HCT116 (cell line): ENCODE data around the gene VANGL2. TPM values are rescaled to one million over a fixed set of nuclear protein-coding genes. Genes with fewer than 3 reads are reported as not detected.

Experiments used
- ATAC-seq: fragments of 200-7000 bp; cut with Tn5 transposase; 2 replicates; pipeline ENCODE4 v1.9.1; 2020; ENCODE audit warnings: mild to moderate bottlenecking, moderate library complexity
- BruUV-seq: library from RNA; stranded (reverse); fragments of 400-500 nt; replicated peaks from 2 replicates; lab custom pipeline; 2021; lab: Mats Ljungman, UMichigan
- CTCF ChIA-PET: fragments of 300-600 bp; sonication (Branson Sonifier 250); formaldehyde crosslinking; loops from one replicate; lab custom pipeline; 2021; ENCODE audit warnings: antibody characterized with exemption; lab: Charles Lee
- POLR2A ChIA-PET: fragments of 300-600, 350-600 bp; sonication (Branson Sonifier 250); formaldehyde crosslinking; loops from one replicate; lab custom pipeline; 2021; ENCODE audit warnings: antibody characterized with exemption; lab: Charles Lee
- RAD21 ChIA-PET, 2 experiments: fragments of 300-600 bp; sonication (Branson Sonifier 250); formaldehyde crosslinking; loops; one replicate each; lab custom pipeline; 2023; ENCODE audit warnings: low total read pairs in 2 of 2; ENCODE audit not compliant: uncharacterized antibody in 2 of 2, unreplicated experiment in 2 of 2, low non-redundant PET in 1 of 2; lab: Charles Lee
- DNase-seq: peaks from one replicate; pipeline ENCODE4 v3.0.0-alpha.2; 2010; ENCODE audit warnings: low read depth, low spot score
- H2AFZ ChIP-seq: fragments of 200-600 bp; shearing (Covaris generic), sonication (generic); 2 replicates; pipeline ENCODE4 v1.6.1; 2017; ENCODE audit warnings: low read depth, mixed run types, mixed read lengths, antibody characterized with exemption, low read length; ENCODE audit not compliant: poor library complexity, severe bottlenecking
- H3K27ac ChIP-seq: 2 replicates; pipeline ENCODE4 v1.5.1; 2012; ENCODE audit warnings: low read depth, low read length
- H3K27me3 ChIP-seq: fragments of 200-600 bp; sonication (generic); 2 replicates; pipeline ENCODE4 v1.6.1; 2016; ENCODE audit warnings: mixed run types, low read length, mixed read lengths; ENCODE audit not compliant: insufficient read depth
- H3K36me3 ChIP-seq, 2 experiments: fragments of 200-500 bp in 1 of 2; fragments of 200-600 bp in 1 of 2; sonication (Bioruptor generic) in 1 of 2; sonication (generic) in 1 of 2; 2 replicates each; pipeline versions ENCODE4 v1.5.1 to v1.6.1; 2014 to 2016; ENCODE audit warnings: low read length in 2 of 2, inconsistent platforms in 1 of 2, mixed read lengths in 1 of 2, mixed run types in 1 of 2; ENCODE audit not compliant: insufficient read depth in 2 of 2, control insufficient read depth in 1 of 2
- H3K4me1 ChIP-seq, 2 experiments: fragments of 200-600 bp in 1 of 2; sonication (generic) in 1 of 2; 2 replicates each; pipeline versions ENCODE4 v1.5.1 to v1.6.1; 2012 to 2017; ENCODE audit warnings: low read length in 2 of 2, inconsistent platforms in 1 of 2, mild to moderate bottlenecking in 1 of 2, mixed read lengths in 1 of 2, mixed run types in 1 of 2, moderate library complexity in 1 of 2; ENCODE audit not compliant: insufficient read depth in 2 of 2, control insufficient read depth in 1 of 2
- H3K4me2 ChIP-seq: fragments of 200-600 bp; sonication (generic); 2 replicates; pipeline ENCODE4 v1.6.1; 2017; ENCODE audit warnings: mixed run types, low read length, mixed read lengths
- H3K4me3 ChIP-seq, 2 experiments: fragments of 200-600 bp in 1 of 2; sonication (generic) in 1 of 2; replicated peaks in 1 of 2; 2 replicates each; pipeline ENCODE4 v1.5.1; 2011 to 2016; ENCODE audit warnings: low read length in 2 of 2, control low read depth in 1 of 2, low read depth in 1 of 2, mild to moderate bottlenecking in 1 of 2, mixed read lengths in 1 of 2, mixed run types in 1 of 2
- H3K79me2 ChIP-seq: fragments of 200-600 bp; sonication (generic); 2 replicates; pipeline ENCODE4 v1.6.1; 2017; ENCODE audit warnings: mild to moderate bottlenecking, mixed run types, low read length, moderate library complexity, mixed read lengths; ENCODE audit not compliant: insufficient read depth
- H3K9ac ChIP-seq: fragments of 200-600 bp; sonication (generic); 2 replicates; pipeline ENCODE4 v1.6.1; 2016; ENCODE audit warnings: low read length, mixed read lengths
- H3K9me2 ChIP-seq: fragments of 200-600 bp; sonication (generic), shearing (Covaris generic); 2 replicates; pipeline ENCODE4 v1.6.1; 2017; ENCODE audit warnings: mixed run types, mild to moderate bottlenecking, moderate library complexity; ENCODE audit not compliant: insufficient read depth
- H3K9me3 ChIP-seq, 2 experiments: fragments of 200-500 bp in 1 of 2; fragments of 200-600 bp in 1 of 2; sonication (Bioruptor generic) in 1 of 2; sonication (generic) in 1 of 2; 2 replicates each; pipeline ENCODE4 v1.6.1; 2014 to 2017; ENCODE audit warnings: low read length in 2 of 2, mixed read lengths in 2 of 2, inconsistent platforms in 1 of 2, low read depth in 1 of 2, mild to moderate bottlenecking in 1 of 2, mixed run types in 1 of 2, moderate library complexity in 1 of 2; ENCODE audit not compliant: control insufficient read depth in 1 of 2, insufficient read depth in 1 of 2
- H4K20me1 ChIP-seq: fragments of 200-600 bp; sonication (generic), shearing (Covaris generic); 2 replicates; pipeline ENCODE4 v1.6.1; 2017; ENCODE audit warnings: mixed run types, mild to moderate bottlenecking, moderate library complexity; ENCODE audit not compliant: insufficient read depth
- CEBPB ChIP-seq: IDR thresholded peaks from 2 replicates; pipeline ENCODE4 v1.6.1; 2012; ENCODE audit warnings: low read depth
- EGR1 ChIP-seq: IDR thresholded peaks from 2 replicates; pipeline ENCODE4 v1.6.1; 2012; ENCODE audit warnings: low read depth
- ELF1 ChIP-seq: IDR thresholded peaks from 2 replicates; pipeline ENCODE4 v1.6.1; 2012; ENCODE audit warnings: low read depth, borderline replicate concordance
- EZH2 ChIP-seq: fragments of 200-600 bp; sonication (generic); IDR thresholded peaks from 2 replicates; pipeline ENCODE4 v1.6.1; 2017; ENCODE audit warnings: antibody characterized with exemption, mixed run types
- EZH2phosphoT487 ChIP-seq: fragments of 200-600 bp; IDR thresholded peaks from 2 replicates; pipeline ENCODE4 v1.6.1; 2018; ENCODE audit warnings: antibody characterized with exemption, borderline replicate concordance
- FOSL1 ChIP-seq: IDR thresholded peaks from 2 replicates; pipeline ENCODE4 v1.6.1; 2012; ENCODE audit warnings: low read depth
- JUND ChIP-seq: IDR thresholded peaks from 2 replicates; pipeline ENCODE4 v1.6.1; 2012
- POLR2AphosphoS5 ChIP-seq: IDR thresholded peaks from 2 replicates; pipeline ENCODE4 v1.6.1; 2011; ENCODE audit warnings: mild to moderate bottlenecking, low read depth, low read length, moderate library complexity
- RAD21 ChIP-seq: IDR thresholded peaks from 2 replicates; pipeline ENCODE4 v1.6.1; 2012; ENCODE audit warnings: low read depth, mild to moderate bottlenecking
- SIN3A ChIP-seq: IDR thresholded peaks from 2 replicates; pipeline ENCODE4 v1.6.1; 2012; ENCODE audit warnings: low read depth
- SP1 ChIP-seq: IDR thresholded peaks from 2 replicates; pipeline ENCODE4 v1.6.1; 2012; ENCODE audit warnings: low read depth
- SRF ChIP-seq: IDR thresholded peaks from 2 replicates; pipeline ENCODE4 v1.6.1; 2012; ENCODE audit warnings: low read depth
- TCF7L2 ChIP-seq: IDR thresholded peaks from 2 replicates; pipeline ENCODE4 v1.7.0; 2011; ENCODE audit warnings: borderline replicate concordance, inconsistent platforms; ENCODE audit not compliant: insufficient read depth, insufficient read length; ENCODE audit errors: extremely low read depth
- YY1 ChIP-seq: IDR thresholded peaks from 2 replicates; pipeline ENCODE4 v1.6.1; 2011; ENCODE audit warnings: low read length, low read depth, moderate library complexity, mild to moderate bottlenecking; ENCODE audit not compliant: insufficient replicate concordance; ENCODE audit errors: extremely low read depth
- intact Hi-C: fragments of 100-400 bp; cut with micrococcal nuclease; formaldehyde crosslinking; loops from 2 replicates; pipeline ENCODE4 v1.10.0; 2022
- total RNA-seq: library from RNA; stranded (reverse); gene quantifications from one replicate; pipeline ENCODE4 v1.2.1, GENCODE V29; 2021; ENCODE audit not compliant: unreplicated experiment
- TF ChIP-seq, protein P1 (sequence below): IDR thresholded peaks from 2 replicates; pipeline ENCODE4 v1.6.1; 2011; ENCODE audit warnings: mild to moderate bottlenecking, low read length, moderate library complexity; ENCODE audit not compliant: insufficient replicate concordance; ENCODE audit errors: extremely low read depth
- TF ChIP-seq, protein P2 (sequence below), 3 experiments: fragments of 200-600 bp in 1 of 3; sonication (generic) in 1 of 3; IDR thresholded peaks in 2 of 3; conservative IDR thresholded peaks in 1 of 3; 2 replicates each; pipeline ENCODE4 v1.5.1; 2012 to 2017; ENCODE audit warnings: low read depth in 2 of 3, low read length in 2 of 3, antibody characterized with exemption in 1 of 3, borderline replicate concordance in 1 of 3, control low read depth in 1 of 3, mild to moderate bottlenecking in 1 of 3, mixed read lengths in 1 of 3, mixed run types in 1 of 3, moderate library complexity in 1 of 3; ENCODE audit not compliant: insufficient read depth in 1 of 3
- TF ChIP-seq, protein P3 (sequence below): IDR thresholded peaks from 2 replicates; pipeline ENCODE4 v1.6.1; 2012; ENCODE audit warnings: low read depth

Gene VANGL2
- total RNA-seq, 1 experiment from 2014 or later: 1.1 TPM

DNA sequence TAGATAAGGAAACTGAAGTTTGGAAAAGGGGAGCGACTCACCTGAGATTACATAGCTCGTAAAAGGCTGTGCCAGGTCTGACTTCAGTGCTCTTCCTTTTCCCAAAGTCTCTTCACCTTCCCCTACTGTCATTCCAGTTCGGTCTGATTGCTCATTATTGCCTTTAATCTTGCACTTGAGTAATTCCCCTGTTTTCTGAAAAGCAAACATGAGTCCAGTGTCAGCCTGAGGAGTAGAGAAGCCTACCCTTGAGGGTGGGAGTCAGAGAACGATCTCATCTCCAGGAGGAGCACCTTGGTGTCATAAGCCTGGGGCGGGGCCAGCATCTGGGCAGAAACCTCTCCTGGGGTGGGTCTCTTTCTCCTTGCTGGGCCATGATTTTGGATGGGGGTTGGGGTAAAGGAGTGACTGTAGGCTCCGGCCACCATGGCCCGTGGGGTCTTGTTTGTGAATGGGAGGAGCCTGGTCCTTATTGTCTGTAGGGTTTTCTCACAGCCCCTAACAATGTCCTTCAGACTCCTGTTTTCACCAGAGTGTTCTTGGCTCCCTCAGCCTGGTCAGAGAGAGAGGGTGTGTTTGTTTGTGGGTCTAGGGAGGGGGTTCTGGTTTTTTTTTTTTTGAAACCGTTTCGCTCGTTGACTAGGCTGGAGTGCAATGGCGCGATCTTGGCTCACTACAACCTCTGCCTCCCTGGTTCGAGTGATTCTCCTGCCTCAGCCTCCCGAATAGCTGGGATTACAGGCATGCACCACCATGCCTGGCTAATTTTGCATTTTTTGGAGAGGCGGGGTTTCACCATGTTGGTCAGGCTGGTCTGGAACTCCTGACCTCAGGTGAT, 6.0 kb downstream of the VANGL2 start:
- Histone ChIP-seq H3K36me3 (no peaks in the 10 kb centered on the region), H3K4me2 (peak overlapping the region; percentile 31), H3K4me1 (peaks cover 23 to 39% of the 10 kb centered on the region in 2 experiments), H3K79me2 (no peaks in the 10 kb centered on the region), H4K20me1 (no peaks in the 10 kb centered on the region), H3K27ac (no peak overlapping the region), H2AFZ (no peak overlapping the region), H3K4me3 (no peak overlapping the region), H3K9me2 (no peaks in the 10 kb centered on the region), H3K27me3 (no peaks in the 10 kb centered on the region), H3K9me3 (no peaks in the 10 kb centered on the region), H3K9ac (no peak overlapping the region)
- CTCF ChIA-PET: interaction anchor here (0.9 kb wide), 1 partner anchor 30 kb away, joined by 3 read pairs; no protein-coding TSS in a partner anchor
- intact Hi-C loops: no loop called here
- no TSS peak for BruUV-seq
- ATAC-seq (no peak), DNase-seq (no peak)
- POLR2A ChIA-PET: no interaction called here
- RAD21 ChIA-PET: no interaction called here
- TF ChIP-seq ELF1 (no peak), TCF7L2 (no peak), FOSL1 (0 out of 2 replicates have a peak, but pooled peaks have one; percentile 33), CEBPB (no peak), POLR2AphosphoS5 (no peak), SP1 (0 out of 2 replicates have a peak, but pooled peaks have one; percentile 19), EZH2 (no peak), JUND (no peak), SIN3A (no peak), YY1 (no peak), RAD21 (no peak), SRF (no peak), EGR1 (no peak), EZH2phosphoT487 (no peak)
- TF ChIP-seq, protein P1, sequence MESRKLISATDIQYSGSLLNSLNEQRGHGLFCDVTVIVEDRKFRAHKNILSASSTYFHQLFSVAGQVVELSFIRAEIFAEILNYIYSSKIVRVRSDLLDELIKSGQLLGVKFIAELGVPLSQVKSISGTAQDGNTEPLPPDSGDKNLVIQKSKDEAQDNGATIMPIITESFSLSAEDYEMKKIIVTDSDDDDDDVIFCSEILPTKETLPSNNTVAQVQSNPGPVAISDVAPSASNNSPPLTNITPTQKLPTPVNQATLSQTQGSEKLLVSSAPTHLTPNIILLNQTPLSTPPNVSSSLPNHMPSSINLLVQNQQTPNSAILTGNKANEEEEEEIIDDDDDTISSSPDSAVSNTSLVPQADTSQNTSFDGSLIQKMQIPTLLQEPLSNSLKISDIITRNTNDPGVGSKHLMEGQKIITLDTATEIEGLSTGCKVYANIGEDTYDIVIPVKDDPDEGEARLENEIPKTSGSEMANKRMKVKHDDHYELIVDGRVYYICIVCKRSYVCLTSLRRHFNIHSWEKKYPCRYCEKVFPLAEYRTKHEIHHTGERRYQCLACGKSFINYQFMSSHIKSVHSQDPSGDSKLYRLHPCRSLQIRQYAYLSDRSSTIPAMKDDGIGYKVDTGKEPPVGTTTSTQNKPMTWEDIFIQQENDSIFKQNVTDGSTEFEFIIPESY: no peak
- TF ChIP-seq, protein P2, sequence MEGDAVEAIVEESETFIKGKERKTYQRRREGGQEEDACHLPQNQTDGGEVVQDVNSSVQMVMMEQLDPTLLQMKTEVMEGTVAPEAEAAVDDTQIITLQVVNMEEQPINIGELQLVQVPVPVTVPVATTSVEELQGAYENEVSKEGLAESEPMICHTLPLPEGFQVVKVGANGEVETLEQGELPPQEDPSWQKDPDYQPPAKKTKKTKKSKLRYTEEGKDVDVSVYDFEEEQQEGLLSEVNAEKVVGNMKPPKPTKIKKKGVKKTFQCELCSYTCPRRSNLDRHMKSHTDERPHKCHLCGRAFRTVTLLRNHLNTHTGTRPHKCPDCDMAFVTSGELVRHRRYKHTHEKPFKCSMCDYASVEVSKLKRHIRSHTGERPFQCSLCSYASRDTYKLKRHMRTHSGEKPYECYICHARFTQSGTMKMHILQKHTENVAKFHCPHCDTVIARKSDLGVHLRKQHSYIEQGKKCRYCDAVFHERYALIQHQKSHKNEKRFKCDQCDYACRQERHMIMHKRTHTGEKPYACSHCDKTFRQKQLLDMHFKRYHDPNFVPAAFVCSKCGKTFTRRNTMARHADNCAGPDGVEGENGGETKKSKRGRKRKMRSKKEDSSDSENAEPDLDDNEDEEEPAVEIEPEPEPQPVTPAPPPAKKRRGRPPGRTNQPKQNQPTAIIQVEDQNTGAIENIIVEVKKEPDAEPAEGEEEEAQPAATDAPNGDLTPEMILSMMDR (IDR thresholded peaks at IDR 0.05 in 2 of 3, conservative IDR thresholded peaks at IDR 0.05 in 1 of 3; ENCODE audit: borderline replicate concordance in 1 of 3, insufficient read depth in 1 of 3, low read depth in 2 of 3, low read length in 2 of 3): no peak
- TF ChIP-seq, protein P3, sequence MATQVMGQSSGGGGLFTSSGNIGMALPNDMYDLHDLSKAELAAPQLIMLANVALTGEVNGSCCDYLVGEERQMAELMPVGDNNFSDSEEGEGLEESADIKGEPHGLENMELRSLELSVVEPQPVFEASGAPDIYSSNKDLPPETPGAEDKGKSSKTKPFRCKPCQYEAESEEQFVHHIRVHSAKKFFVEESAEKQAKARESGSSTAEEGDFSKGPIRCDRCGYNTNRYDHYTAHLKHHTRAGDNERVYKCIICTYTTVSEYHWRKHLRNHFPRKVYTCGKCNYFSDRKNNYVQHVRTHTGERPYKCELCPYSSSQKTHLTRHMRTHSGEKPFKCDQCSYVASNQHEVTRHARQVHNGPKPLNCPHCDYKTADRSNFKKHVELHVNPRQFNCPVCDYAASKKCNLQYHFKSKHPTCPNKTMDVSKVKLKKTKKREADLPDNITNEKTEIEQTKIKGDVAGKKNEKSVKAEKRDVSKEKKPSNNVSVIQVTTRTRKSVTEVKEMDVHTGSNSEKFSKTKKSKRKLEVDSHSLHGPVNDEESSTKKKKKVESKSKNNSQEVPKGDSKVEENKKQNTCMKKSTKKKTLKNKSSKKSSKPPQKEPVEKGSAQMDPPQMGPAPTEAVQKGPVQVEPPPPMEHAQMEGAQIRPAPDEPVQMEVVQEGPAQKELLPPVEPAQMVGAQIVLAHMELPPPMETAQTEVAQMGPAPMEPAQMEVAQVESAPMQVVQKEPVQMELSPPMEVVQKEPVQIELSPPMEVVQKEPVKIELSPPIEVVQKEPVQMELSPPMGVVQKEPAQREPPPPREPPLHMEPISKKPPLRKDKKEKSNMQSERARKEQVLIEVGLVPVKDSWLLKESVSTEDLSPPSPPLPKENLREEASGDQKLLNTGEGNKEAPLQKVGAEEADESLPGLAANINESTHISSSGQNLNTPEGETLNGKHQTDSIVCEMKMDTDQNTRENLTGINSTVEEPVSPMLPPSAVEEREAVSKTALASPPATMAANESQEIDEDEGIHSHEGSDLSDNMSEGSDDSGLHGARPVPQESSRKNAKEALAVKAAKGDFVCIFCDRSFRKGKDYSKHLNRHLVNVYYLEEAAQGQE: no peak
